OCI-LY7 (cell line): Measurements from ENCODE around the gene RASSF5. TPM values are rescaled to one million over a fixed set of nuclear protein-coding genes. Genes with fewer than 3 reads are reported as not detected.

Experiments used
- BruUV-seq: library from RNA; stranded (reverse); fragments of 400-500 nt; replicated peaks from 2 replicates; lab custom pipeline; 2021; lab: Mats Ljungman, UMichigan
- CTCF ChIA-PET: fragments of 300-600 bp; sonication (Branson Sonifier 250); formaldehyde crosslinking; loops from one replicate; lab custom pipeline; 2022; ENCODE audit warnings: antibody characterized with exemption; ENCODE audit not compliant: unreplicated experiment; lab: Charles Lee
- POLR2A ChIA-PET: fragments of 300-600 bp; sonication (Branson Sonifier 250); formaldehyde crosslinking; loops from one replicate; lab custom pipeline; 2022; ENCODE audit warnings: antibody characterized with exemption; lab: Charles Lee
- DNase-seq: peaks from one replicate; pipeline ENCODE4 v3.0.0-alpha.2; 2015; ENCODE audit warnings: low spot score
- H2AFZ ChIP-seq: fragments of 200-600 bp; sonication (generic), shearing (Covaris generic); 2 replicates; pipeline ENCODE4 v1.6.1; 2014; ENCODE audit warnings: mild to moderate bottlenecking, antibody characterized with exemption, low read length, moderate library complexity
- H3K27ac ChIP-seq: fragments of 200-600 bp; sonication (generic); 2 replicates; pipeline ENCODE4 v1.5.1; 2014; ENCODE audit warnings: mixed run types, low read depth, mild to moderate bottlenecking, moderate library complexity, low read length, inconsistent platforms; ENCODE audit not compliant: poor library complexity, severe bottlenecking
- H3K36me3 ChIP-seq: fragments of 200-600 bp; sonication (generic); 2 replicates; pipeline ENCODE4 v1.6.1; 2014; ENCODE audit warnings: mild to moderate bottlenecking, antibody characterized with exemption, low read length, moderate library complexity, mixed read lengths; ENCODE audit not compliant: insufficient read depth
- H3K4me1 ChIP-seq: fragments of 200-600 bp; sonication (generic); 2 replicates; pipeline ENCODE4 v1.5.1; 2014; ENCODE audit warnings: mild to moderate bottlenecking, low read length; ENCODE audit not compliant: insufficient read depth, poor library complexity, severe bottlenecking
- H3K4me2 ChIP-seq: fragments of 200-600 bp; sonication (generic); 2 replicates; pipeline ENCODE4 v1.6.1; 2014; ENCODE audit warnings: mild to moderate bottlenecking, low read length
- H3K4me3 ChIP-seq: fragments of 200-600 bp; sonication (generic); 2 replicates; pipeline ENCODE4 v1.5.1; 2014; ENCODE audit warnings: mild to moderate bottlenecking, low read depth, low read length; ENCODE audit not compliant: poor library complexity, severe bottlenecking
- H3K79me2 ChIP-seq: fragments of 200-600 bp; sonication (generic); 2 replicates; pipeline ENCODE4 v1.6.1; 2016; ENCODE audit warnings: low read depth, mild to moderate bottlenecking, low read length, moderate library complexity, mixed read lengths; ENCODE audit not compliant: insufficient read depth
- H3K9me2 ChIP-seq: fragments of 200-600 bp; sonication (generic); 2 replicates; pipeline ENCODE4 v1.6.1; 2016; ENCODE audit warnings: mild to moderate bottlenecking, low read length, mixed read lengths; ENCODE audit not compliant: insufficient read depth
- H3K9me3 ChIP-seq: fragments of 200-600 bp; sonication (generic); 2 replicates; pipeline ENCODE4 v1.6.1; 2014; ENCODE audit warnings: mild to moderate bottlenecking, mixed run types, low read length, mixed read lengths
- H4K20me1 ChIP-seq: fragments of 200-600 bp; sonication (generic); 2 replicates; pipeline ENCODE4 v1.6.1; 2014; ENCODE audit warnings: mild to moderate bottlenecking, antibody characterized with exemption, low read length, moderate library complexity, mixed read lengths; ENCODE audit not compliant: insufficient read depth
- CTCF ChIP-seq: fragments of 200-600 bp; sonication (generic); conservative IDR thresholded peaks from 2 replicates; pipeline ENCODE4 v1.5.1; 2014; ENCODE audit warnings: mild to moderate bottlenecking, antibody characterized with exemption, low read length, moderate library complexity, mixed read lengths
- EZH2phosphoT487 ChIP-seq: fragments of 200-600 bp; sonication (generic); IDR thresholded peaks from 2 replicates; pipeline ENCODE4 v1.6.1; 2018; ENCODE audit warnings: low read depth, borderline replicate concordance, mild to moderate bottlenecking, mixed run types, antibody characterized with exemption, low read length, moderate library complexity, mixed read lengths
- intact Hi-C: fragments of 100-400 bp; cut with micrococcal nuclease; formaldehyde crosslinking; loops from one replicate; pipeline ENCODE4 v1.10.0; 2022; ENCODE audit not compliant: unreplicated experiment
- total RNA-seq, 2 experiments: library from RNA; depleted of rRNA in 1 of 2; stranded (reverse); fragments of >200 nt in 1 of 2; shearing (Covaris generic) in 1 of 2; gene quantifications; 2 replicates each; pipeline ENCODE4 v1.2.3, GENCODE V29; 2014 to 2022

The RASSF5 gene
- total RNA-seq, 2 experiments from 2014 or later, result 19.8 to 25.7 TPM

DNA sequence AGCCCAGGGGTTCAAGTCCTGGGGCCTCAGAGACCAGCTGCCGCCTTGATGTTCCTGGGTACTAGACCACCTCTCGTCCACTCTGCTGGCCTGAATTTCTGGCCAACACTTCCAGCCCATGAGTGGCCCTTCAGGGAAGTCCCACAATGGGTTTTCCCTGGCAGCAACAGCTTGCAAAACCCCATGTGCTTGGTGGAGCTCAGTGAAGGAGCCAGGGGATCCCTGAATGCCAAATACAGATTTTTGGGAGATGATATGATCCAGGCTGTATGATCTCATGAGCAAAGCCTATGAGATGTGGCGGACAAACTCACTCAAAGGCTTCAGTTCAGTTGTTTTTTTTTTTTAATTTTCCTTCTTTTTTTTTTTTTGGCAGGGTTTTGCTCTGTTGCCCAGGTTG lies 9.6 kb upstream of the RASSF5 start:
- intact Hi-C loops, result loop anchor here (5.0 kb wide), 1 partner anchor 40 kb away; no protein-coding TSS in a partner anchor
- no peak for DNase-seq

GRCh38 chr1:206498685-206499084 lies 8.6 kb upstream of the RASSF5 start:
- BruUV-seq, result no TSS peak
- H3K79me2 ChIP-seq, result no peaks in the 10 kb centered on the region
- CTCF ChIA-PET, result interaction anchor here (1.1 kb wide), 1 partner anchor 19 kb away, joined by 3 read pairs; no protein-coding TSS in a partner anchor
- no peak overlapping the region for H2AFZ ChIP-seq
- no peaks in the 10 kb centered on the region for H3K9me2 ChIP-seq
- H3K4me1 ChIP-seq, result peaks cover 33% of the 10 kb centered on the region
- POLR2A ChIA-PET, result interaction anchor here (1.4 kb wide), 1 partner anchor 65 kb away, joined by 3 read pairs; no protein-coding TSS in a partner anchor
- no peak for DNase-seq
- no peak overlapping the region for H3K4me2 ChIP-seq
- 0 out of 2 replicates have a peak, but pooled peaks cover 4% of the 10 kb centered on the region for H4K20me1 ChIP-seq
- H3K9me3 ChIP-seq, result no peaks in the 10 kb centered on the region
- TF ChIP-seq CTCF, result no peak
- no peak for TF ChIP-seq EZH2phosphoT487
- H3K36me3 ChIP-seq, result peaks cover 20% of the 10 kb centered on the region
- intact Hi-C loops, result loop anchor here (5.0 kb wide), 1 partner anchor 39 kb away; no protein-coding TSS in a partner anchor
- no peak overlapping the region for H3K27ac ChIP-seq
- H3K4me3 ChIP-seq, result no peak overlapping the region

More for the DNA sequence above, 9.6 kb upstream of the RASSF5 start:
- no peaks in the 10 kb centered on the region for H3K9me2 ChIP-seq
- no peaks in the 10 kb centered on the region for H3K9me3 ChIP-seq
- H3K79me2 ChIP-seq, result no peaks in the 10 kb centered on the region
- no peak overlapping the region for H2AFZ ChIP-seq
- H3K4me2 ChIP-seq, result peak overlapping the region; percentile 37
- H3K4me1 ChIP-seq, result peaks cover 33% of the 10 kb centered on the region
- H4K20me1 ChIP-seq, result 0 out of 2 replicates have a peak, but pooled peaks cover 4% of the 10 kb centered on the region
- no peak overlapping the region for H3K27ac ChIP-seq
- no peak overlapping the region for H3K4me3 ChIP-seq
- TF ChIP-seq EZH2phosphoT487 (no peak), CTCF (no peak)
- CTCF ChIA-PET, result no interaction called here
- POLR2A ChIA-PET, result interaction anchor here (0.5 to 0.7 kb wide), 3 partner anchors 82 to 1459 kb away, joined by 3 to 5 read pairs (median 4); no protein-coding TSS in a partner anchor
- no TSS peak for BruUV-seq
- H3K36me3 ChIP-seq, result peaks cover 29% of the 10 kb centered on the region

DNA sequence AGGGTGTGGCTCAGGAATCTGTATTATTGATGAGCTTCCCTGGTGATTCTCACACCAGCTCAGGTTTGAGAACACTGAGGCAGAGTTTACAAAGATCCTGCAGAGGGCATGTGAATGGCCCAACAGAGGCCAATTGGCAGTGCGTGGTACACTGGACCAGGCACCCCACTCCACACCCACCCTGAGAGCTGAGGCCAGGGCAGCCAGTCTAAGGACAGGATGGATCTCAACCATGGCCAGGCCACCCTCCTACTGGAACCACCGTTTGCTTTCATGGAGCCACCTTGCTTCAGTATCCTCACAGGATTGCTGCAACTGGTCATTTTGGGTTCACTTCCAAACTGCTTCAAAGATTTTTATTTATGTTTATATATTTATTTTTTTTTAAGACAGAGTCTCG lies 7.3 kb upstream of the RASSF5 start:
- BruUV-seq, result no TSS peak

More for the DNA sequence above, 7.3 kb upstream of the RASSF5 start:
- no peak for TF ChIP-seq EZH2phosphoT487
- TF ChIP-seq CTCF, result no peak
- Histone ChIP-seq H3K79me2 (no peaks in the 10 kb centered on the region), H3K9me2 (no peaks in the 10 kb centered on the region), H2AFZ (no peak overlapping the region), H3K4me3 (no peak overlapping the region), H3K4me2 (no peak overlapping the region), H3K36me3 (peaks cover 13% of the 10 kb centered on the region; the same call in 1 of the 2 replicates), H3K27ac (no peak overlapping the region), H3K4me1 (peaks cover 29% of the 10 kb centered on the region), H3K9me3 (no peaks in the 10 kb centered on the region), H4K20me1 (0 out of 2 replicates have a peak, but pooled peaks cover 3% of the 10 kb centered on the region)
- DNase-seq, result no peak
- CTCF ChIA-PET, result no interaction called here
- POLR2A ChIA-PET, result interaction anchor here (0.6 to 1.4 kb wide), 2 partner anchors 63 to 75 kb away, joined by 3 read pairs; no protein-coding TSS in a partner anchor
- intact Hi-C loops, result no loop called here
